Suprapubic skin (tissue), 3 donors: ENCODE data around the gene CHRM1.

ENCODE experiments used
- POLR2AphosphoS5 ChIP-seq, 3 donors: sonication (generic); formaldehyde crosslinking; IDR thresholded peaks; one replicate each; pipeline ENCODE4 v1.6.1; 2017; ENCODE audit warnings: antibody characterized with exemption in 3 of 3
- TF ChIP-seq, protein P1 (sequence below), 2 donors: fragments of 200-600 bp in 1 of 2; fragments of 450-650 bp in 1 of 2; sonication (generic) in 1 of 2; IDR thresholded peaks; one replicate each; pipeline ENCODE4 v1.5.1; 2016 to 2019; ENCODE audit warnings: antibody characterized with exemption in 2 of 2, mild to moderate bottlenecking in 1 of 2, moderate library complexity in 1 of 2

DNA sequence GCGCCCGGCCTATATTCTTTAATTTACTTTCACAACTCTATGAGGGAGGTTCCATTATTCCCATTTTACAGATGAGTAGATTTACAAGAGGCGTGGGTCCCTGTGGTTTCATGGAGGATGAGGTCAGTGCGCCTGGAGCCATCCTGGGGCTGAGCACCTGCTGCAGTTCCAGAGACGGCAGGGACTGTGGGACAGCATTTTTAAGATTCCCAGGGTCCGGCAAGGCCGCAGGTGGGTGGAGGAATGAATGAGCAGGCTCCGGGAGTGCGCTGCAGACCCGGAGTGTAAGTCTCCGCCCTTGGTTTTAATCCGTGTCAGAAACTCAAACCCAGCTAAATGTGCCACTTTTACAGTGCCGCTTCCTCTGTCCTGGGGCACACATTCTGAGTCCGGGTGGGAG, 4.1 kb upstream of the CHRM1 start:
- TF ChIP-seq, protein P1, sequence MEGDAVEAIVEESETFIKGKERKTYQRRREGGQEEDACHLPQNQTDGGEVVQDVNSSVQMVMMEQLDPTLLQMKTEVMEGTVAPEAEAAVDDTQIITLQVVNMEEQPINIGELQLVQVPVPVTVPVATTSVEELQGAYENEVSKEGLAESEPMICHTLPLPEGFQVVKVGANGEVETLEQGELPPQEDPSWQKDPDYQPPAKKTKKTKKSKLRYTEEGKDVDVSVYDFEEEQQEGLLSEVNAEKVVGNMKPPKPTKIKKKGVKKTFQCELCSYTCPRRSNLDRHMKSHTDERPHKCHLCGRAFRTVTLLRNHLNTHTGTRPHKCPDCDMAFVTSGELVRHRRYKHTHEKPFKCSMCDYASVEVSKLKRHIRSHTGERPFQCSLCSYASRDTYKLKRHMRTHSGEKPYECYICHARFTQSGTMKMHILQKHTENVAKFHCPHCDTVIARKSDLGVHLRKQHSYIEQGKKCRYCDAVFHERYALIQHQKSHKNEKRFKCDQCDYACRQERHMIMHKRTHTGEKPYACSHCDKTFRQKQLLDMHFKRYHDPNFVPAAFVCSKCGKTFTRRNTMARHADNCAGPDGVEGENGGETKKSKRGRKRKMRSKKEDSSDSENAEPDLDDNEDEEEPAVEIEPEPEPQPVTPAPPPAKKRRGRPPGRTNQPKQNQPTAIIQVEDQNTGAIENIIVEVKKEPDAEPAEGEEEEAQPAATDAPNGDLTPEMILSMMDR (IDR thresholded peaks at IDR 0.05): no peak
- no peak for TF ChIP-seq POLR2AphosphoS5 (IDR thresholded peaks at IDR 0.05)
